Measurements from ENCODE around the gene SETD2. TPM values are rescaled to one million over a fixed set of nuclear protein-coding genes. Genes with fewer than 3 reads are reported as not detected.

Gene SETD2
- total RNA-seq, 3 donors from 2014 or later (not counting 1 experiment from before 2014, with no cell fraction given), result 86.5 to 104 (median 95.9) TPM

DNA sequence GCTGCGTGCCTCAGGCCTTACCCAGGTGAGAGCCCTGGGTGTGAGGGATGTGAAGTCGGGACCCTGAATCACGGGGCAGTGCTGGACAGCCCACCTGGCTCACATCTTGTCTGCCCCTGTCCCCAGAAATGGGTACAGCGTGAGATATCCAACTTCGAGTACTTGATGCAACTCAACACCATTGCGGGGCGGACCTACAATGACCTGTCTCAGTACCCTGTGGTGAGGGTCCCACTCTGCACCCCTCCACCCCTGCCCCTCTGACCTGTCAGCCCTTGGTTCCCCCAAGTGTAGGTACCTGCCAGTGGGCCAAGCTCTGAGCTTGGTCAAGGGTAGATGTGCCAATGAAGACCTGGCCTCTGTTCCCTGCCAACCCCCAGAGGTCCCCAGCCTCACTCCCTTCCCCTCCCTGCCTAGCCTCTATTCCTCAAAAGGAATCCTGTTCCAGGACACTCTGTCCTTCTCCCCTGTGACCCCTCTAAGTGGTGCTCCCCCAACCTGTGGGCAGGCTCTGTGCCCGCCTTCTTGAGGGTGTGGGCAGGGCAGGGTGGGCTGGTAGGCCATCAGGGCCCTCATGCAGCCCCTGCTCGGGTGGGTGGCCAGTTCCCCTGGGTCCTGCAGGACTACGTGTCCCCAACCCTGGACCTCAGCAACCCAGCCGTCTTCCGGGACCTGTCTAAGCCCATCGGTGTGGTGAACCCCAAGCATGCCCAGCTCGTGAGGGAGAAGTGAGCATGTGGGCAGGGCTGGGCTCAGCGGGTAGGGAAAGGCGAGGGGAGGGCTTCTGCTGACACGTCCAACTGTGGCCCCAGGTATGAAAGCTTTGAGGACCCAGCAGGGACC is 159.3 kb downstream of the SETD2 start:
- peaks cover 90% of the 10 kb centered on the region for H3K36me3 ChIP-seq (ENCODE audit: control insufficient read depth, insufficient read depth, low read length)
- Mint-ChIP-seq H3K27me3 (ENCODE audit: low read depth in 2 of 2) (no peaks in the 10 kb centered on the region), H3K9me3 (no peaks in the 10 kb centered on the region), H3K4me1 (peaks cover 16 to 19% of the 10 kb centered on the region in 2 donors), H3K27ac (no peak overlapping the region), H3K4me3 (no peak overlapping the region), H3K36me3 (no peaks in the 10 kb centered on the region)
- intact Hi-C loops (cut with micrococcal nuclease), result no loop called here
- H3K9me3 ChIP-seq (ENCODE audit: control insufficient read depth, insufficient read depth, low read length), result no peaks in the 10 kb centered on the region
- H3K4me1 ChIP-seq (ENCODE audit: control insufficient read depth, insufficient read depth, low read length), result peaks cover 27% of the 10 kb centered on the region
- H3K27ac ChIP-seq (ENCODE audit: low read length), result no peak overlapping the region
- H3K4me3 ChIP-seq (ENCODE audit: low read length), result no peak overlapping the region
- DNase-seq, result no peak
- ATAC-seq, result no peak
- TF ChIP-seq, protein P1, sequence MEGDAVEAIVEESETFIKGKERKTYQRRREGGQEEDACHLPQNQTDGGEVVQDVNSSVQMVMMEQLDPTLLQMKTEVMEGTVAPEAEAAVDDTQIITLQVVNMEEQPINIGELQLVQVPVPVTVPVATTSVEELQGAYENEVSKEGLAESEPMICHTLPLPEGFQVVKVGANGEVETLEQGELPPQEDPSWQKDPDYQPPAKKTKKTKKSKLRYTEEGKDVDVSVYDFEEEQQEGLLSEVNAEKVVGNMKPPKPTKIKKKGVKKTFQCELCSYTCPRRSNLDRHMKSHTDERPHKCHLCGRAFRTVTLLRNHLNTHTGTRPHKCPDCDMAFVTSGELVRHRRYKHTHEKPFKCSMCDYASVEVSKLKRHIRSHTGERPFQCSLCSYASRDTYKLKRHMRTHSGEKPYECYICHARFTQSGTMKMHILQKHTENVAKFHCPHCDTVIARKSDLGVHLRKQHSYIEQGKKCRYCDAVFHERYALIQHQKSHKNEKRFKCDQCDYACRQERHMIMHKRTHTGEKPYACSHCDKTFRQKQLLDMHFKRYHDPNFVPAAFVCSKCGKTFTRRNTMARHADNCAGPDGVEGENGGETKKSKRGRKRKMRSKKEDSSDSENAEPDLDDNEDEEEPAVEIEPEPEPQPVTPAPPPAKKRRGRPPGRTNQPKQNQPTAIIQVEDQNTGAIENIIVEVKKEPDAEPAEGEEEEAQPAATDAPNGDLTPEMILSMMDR (IDR thresholded peaks at IDR 0.05), result no peak
- H3K27me3 ChIP-seq (ENCODE audit: control insufficient read depth, insufficient read depth, low read length), result no peaks in the 10 kb centered on the region
- WGBS (ENCODE audit: insufficient coverage), result 97% methylated on average over 17 of the region's 17 CpGs

DNA sequence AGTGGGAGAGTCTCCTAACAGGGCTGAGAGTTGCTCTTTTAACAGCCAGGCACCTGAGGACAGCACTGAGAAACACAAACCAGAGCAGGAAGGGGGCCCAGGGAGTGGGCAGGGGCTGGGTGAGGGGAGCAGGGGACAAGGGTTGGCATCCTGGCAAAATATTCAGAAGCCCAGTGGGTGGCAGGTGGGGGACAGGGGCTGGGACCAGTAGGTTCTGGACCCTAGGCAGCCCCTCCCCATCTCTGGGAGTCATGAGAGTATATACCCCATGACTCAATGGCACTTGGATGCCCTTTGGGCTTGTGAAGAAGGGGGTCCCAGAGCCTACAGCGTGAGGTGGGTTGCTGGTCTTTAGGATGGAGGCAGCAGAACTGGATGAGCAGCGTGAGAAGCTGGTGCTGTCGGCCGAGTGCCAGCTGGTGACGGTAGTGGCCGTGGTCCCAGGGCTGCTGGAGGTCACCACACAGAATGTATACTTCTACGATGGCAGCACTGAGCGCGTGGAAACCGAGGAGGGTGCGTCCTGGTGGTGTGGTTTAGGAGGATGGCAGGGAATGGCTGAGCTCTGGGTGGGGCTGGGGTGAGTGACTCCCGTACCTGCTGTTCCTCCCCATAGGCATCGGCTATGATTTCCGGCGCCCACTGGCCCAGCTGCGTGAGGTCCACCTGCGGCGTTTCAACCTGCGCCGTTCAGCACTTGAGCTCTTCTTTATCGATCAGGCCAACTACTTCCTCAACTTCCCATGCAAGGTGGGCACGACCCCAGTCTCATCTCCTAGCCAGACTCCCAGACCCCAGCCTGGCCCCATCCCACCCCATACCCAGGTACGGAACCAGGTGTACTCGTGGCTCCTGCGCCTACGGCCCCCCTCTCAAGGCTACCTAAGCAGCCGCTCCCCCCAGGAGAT is 160.2 kb downstream of the SETD2 start:
- no peaks in the 10 kb centered on the region for H3K9me3 Mint-ChIP-seq

DNA sequence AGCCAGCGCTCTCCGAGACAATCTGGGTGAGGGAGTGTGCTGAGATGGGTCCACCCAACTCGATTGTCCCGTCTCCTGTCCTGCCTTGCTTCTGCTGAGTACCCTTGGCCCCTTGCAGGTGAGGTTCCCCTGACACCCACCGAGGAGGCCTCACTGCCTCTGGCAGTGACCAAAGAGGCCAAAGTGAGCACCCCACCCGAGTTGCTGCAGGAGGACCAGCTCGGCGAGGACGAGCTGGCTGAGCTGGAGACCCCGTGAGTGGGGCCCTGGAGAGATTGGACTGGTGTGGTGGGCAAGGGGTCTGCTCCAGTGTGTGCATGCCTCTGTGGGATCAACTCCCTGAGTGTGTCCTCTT is 160.9 kb downstream of the SETD2 start:
- H3K4me1 Mint-ChIP-seq, result peaks cover 20 to 23% of the 10 kb centered on the region in 2 donors
- intact Hi-C loops (cut with micrococcal nuclease), result no loop called here
- no peaks in the 10 kb centered on the region for H3K36me3 Mint-ChIP-seq
- no peaks in the 10 kb centered on the region for H3K9me3 Mint-ChIP-seq
- Histone ChIP-seq H3K4me3 (ENCODE audit: low read length) (no peak overlapping the region), H3K27ac (ENCODE audit: low read length) (no peak overlapping the region), H3K36me3 (ENCODE audit: control insufficient read depth, insufficient read depth, low read length) (peaks cover 98% of the 10 kb centered on the region), H3K9me3 (ENCODE audit: control insufficient read depth, insufficient read depth, low read length) (no peaks in the 10 kb centered on the region), H3K4me1 (ENCODE audit: control insufficient read depth, insufficient read depth, low read length) (peaks cover 24% of the 10 kb centered on the region), H3K27me3 (ENCODE audit: control insufficient read depth, insufficient read depth, low read length) (no peaks in the 10 kb centered on the region)
- H3K27me3 Mint-ChIP-seq (ENCODE audit: low read depth in 2 of 2), result no peaks in the 10 kb centered on the region
- H3K27ac Mint-ChIP-seq, result no peak overlapping the region
- TF ChIP-seq, protein P1 (IDR thresholded peaks at IDR 0.05), result no peak
- 97% methylated on average over 10 of the region's 10 CpGs for WGBS (ENCODE audit: insufficient coverage)
- no peak overlapping the region for H3K4me3 Mint-ChIP-seq
- DNase-seq (no peak), ATAC-seq (no peak)

More for the DNA sequence above, 160.2 kb downstream of the SETD2 start:
- intact Hi-C loops (cut with micrococcal nuclease), result no loop called here
- no peaks in the 10 kb centered on the region for H3K27me3 ChIP-seq (ENCODE audit: control insufficient read depth, insufficient read depth, low read length)
- ATAC-seq, result no peak
- peaks cover 21% of the 10 kb centered on the region for H3K4me1 ChIP-seq (ENCODE audit: control insufficient read depth, insufficient read depth, low read length)
- Mint-ChIP-seq H3K4me1 (peaks cover 16 to 19% of the 10 kb centered on the region in 2 donors), H3K27ac (no peak overlapping the region), H3K27me3 (ENCODE audit: low read depth in 2 of 2) (no peaks in the 10 kb centered on the region), H3K36me3 (no peaks in the 10 kb centered on the region), H3K4me3 (no peak overlapping the region)
- WGBS (ENCODE audit: insufficient coverage), result 97% methylated on average over 27 of the region's 27 CpGs
- DNase-seq, result no peak
- peaks cover 98% of the 10 kb centered on the region for H3K36me3 ChIP-seq (ENCODE audit: control insufficient read depth, insufficient read depth, low read length)
- TF ChIP-seq, protein P1 (IDR thresholded peaks at IDR 0.05), result no peak
- H3K9me3 ChIP-seq (ENCODE audit: control insufficient read depth, insufficient read depth, low read length), result no peaks in the 10 kb centered on the region
- H3K4me3 ChIP-seq (ENCODE audit: low read length), result no peak overlapping the region
- no peak overlapping the region for H3K27ac ChIP-seq (ENCODE audit: low read length)

Data from natural killer cell (primary cell).